GM19351 (cell line): Measurements from ENCODE around the gene PRR19.
A peak's percentile ranks its signal among the peaks of the same experiment; 100 is the strongest.
"Not testable (repeated sequence)": the region's sequence is repeated elsewhere in the genome, so short reads cannot be mapped to it uniquely, and the experiment has no call there.

Source experiments
- ATAC-seq: cut with Tn5 transposase; IDR thresholded peaks from one replicate; pipeline ENCODE4 v1.9.1; 2021; ENCODE audit warnings: mild to moderate bottlenecking, moderate library complexity; ENCODE audit not compliant: unreplicated experiment

PRR19 gene

GRCh38 chr19:42323852-42324654, 22.1 kb downstream of the PRR19 start:
- no peak for ATAC-seq

- ATAC-seq, result no peak
Measured at GRCh38 chr19:42324655-42325307, 22.8 kb downstream of the PRR19 start.

- peak; percentile 86 for ATAC-seq
Measured at GRCh38 chr19:42325308-42325895, 23.5 kb downstream of the PRR19 start, which contains the start of gene MEGF8. MEGF8 (plus strand) TSS chr19:42325635; CDS start chr19:42326244, 609 bp downstream.

GRCh38 chr19:42325896-42326771, 24.2 kb downstream of the PRR19 start:
- ATAC-seq, result peak; percentile 16

GRCh38 chr19:42326969-42327368, 25.0 kb downstream of the PRR19 start:
- ATAC-seq, result no peak

GRCh38 chr19:42327381-42327780, 25.4 kb downstream of the PRR19 start:
- no peak for ATAC-seq

- ATAC-seq, result no peak
Measured at GRCh38 chr19:42328106-42328505, 26.2 kb downstream of the PRR19 start.

- ATAC-seq, result no peak
Measured at GRCh38 chr19:42328854-42329253, 26.9 kb downstream of the PRR19 start.

GRCh38 chr19:42330241-42330711, 28.3 kb downstream of the PRR19 start:
- ATAC-seq, result no peak

GRCh38 chr19:42331333-42331732, 29.4 kb downstream of the PRR19 start:
- not testable (repeated sequence) for ATAC-seq

GRCh38 chr19:42332059-42332458, 30.1 kb downstream of the PRR19 start:
- ATAC-seq, result no peak

- ATAC-seq, result no peak
Measured at GRCh38 chr19:42333018-42333417, 31.1 kb downstream of the PRR19 start.

GRCh38 chr19:42333975-42334696, 32.2 kb downstream of the PRR19 start:
- no peak for ATAC-seq

- no peak for ATAC-seq
Measured at GRCh38 chr19:42334697-42335373, 32.9 kb downstream of the PRR19 start.

- no peak for ATAC-seq
Measured at GRCh38 chr19:42335374-42335936, 33.5 kb downstream of the PRR19 start.

- no peak for ATAC-seq
Measured at GRCh38 chr19:42335971-42336370, 34.0 kb downstream of the PRR19 start.

GRCh38 chr19:42339126-42339860, 37.4 kb downstream of the PRR19 start:
- ATAC-seq, result not testable (repeated sequence)

GRCh38 chr19:42339922-42340321, 38.0 kb downstream of the PRR19 start:
- not testable (repeated sequence) for ATAC-seq
